ENCODE data around the gene FBXL14. TPM values are rescaled to one million over a fixed set of nuclear protein-coding genes. Genes with fewer than 3 reads are reported as not detected.

Gene FBXL14
- total RNA-seq, 3 donors from 2014 or later (not counting 1 experiment from before 2014, with no cell fraction given) = 18.7 to 24.9 (median 22.8) TPM

GRCh38 chr12:1634149-1634548 is 39.8 kb upstream of the FBXL14 start:
- Mint-ChIP-seq H3K36me3 (no peaks in the 10 kb centered on the region), H3K4me1 (peaks cover 2 to 16% of the 10 kb centered on the region in 2 donors), H3K4me3 (no peak overlapping the region), H3K27me3 (ENCODE audit: low read depth in 2 of 2) (peaks cover 38 to 59% of the 10 kb centered on the region in 2 donors), H3K27ac (no peak overlapping the region), H3K9me3 (no peaks in the 10 kb centered on the region)
- H3K9me3 ChIP-seq (ENCODE audit: control insufficient read depth, insufficient read depth, low read length) = no peaks in the 10 kb centered on the region
- peaks cover 22% of the 10 kb centered on the region for H3K27me3 ChIP-seq (ENCODE audit: control insufficient read depth, insufficient read depth, low read length)
- ATAC-seq = no peak
- WGBS (ENCODE audit: insufficient coverage) = 74% methylated on average over 7 of the region's 7 CpGs
- no peaks in the 10 kb centered on the region for H3K36me3 ChIP-seq (ENCODE audit: control insufficient read depth, insufficient read depth, low read length)
- TF ChIP-seq, protein P1, sequence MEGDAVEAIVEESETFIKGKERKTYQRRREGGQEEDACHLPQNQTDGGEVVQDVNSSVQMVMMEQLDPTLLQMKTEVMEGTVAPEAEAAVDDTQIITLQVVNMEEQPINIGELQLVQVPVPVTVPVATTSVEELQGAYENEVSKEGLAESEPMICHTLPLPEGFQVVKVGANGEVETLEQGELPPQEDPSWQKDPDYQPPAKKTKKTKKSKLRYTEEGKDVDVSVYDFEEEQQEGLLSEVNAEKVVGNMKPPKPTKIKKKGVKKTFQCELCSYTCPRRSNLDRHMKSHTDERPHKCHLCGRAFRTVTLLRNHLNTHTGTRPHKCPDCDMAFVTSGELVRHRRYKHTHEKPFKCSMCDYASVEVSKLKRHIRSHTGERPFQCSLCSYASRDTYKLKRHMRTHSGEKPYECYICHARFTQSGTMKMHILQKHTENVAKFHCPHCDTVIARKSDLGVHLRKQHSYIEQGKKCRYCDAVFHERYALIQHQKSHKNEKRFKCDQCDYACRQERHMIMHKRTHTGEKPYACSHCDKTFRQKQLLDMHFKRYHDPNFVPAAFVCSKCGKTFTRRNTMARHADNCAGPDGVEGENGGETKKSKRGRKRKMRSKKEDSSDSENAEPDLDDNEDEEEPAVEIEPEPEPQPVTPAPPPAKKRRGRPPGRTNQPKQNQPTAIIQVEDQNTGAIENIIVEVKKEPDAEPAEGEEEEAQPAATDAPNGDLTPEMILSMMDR (IDR thresholded peaks at IDR 0.05) = no peak
- H3K4me3 ChIP-seq (ENCODE audit: low read length) = no peak overlapping the region
- intact Hi-C loops (cut with micrococcal nuclease) = loop anchor here (1.0 kb wide), 2 partner anchors 157 to 306 kb away; no protein-coding TSS in a partner anchor
- DNase-seq = no peak
- H3K27ac ChIP-seq (ENCODE audit: low read length) = no peak overlapping the region
- peaks cover 18% of the 10 kb centered on the region for H3K4me1 ChIP-seq (ENCODE audit: control insufficient read depth, insufficient read depth, low read length)

- Histone ChIP-seq H3K27me3 (ENCODE audit: control insufficient read depth, insufficient read depth, low read length) (peaks cover 28% of the 10 kb centered on the region), H3K36me3 (ENCODE audit: control insufficient read depth, insufficient read depth, low read length) (no peaks in the 10 kb centered on the region), H3K4me3 (ENCODE audit: low read length) (no peak overlapping the region), H3K4me1 (ENCODE audit: control insufficient read depth, insufficient read depth, low read length) (peaks cover 18% of the 10 kb centered on the region), H3K9me3 (ENCODE audit: control insufficient read depth, insufficient read depth, low read length) (no peaks in the 10 kb centered on the region), H3K27ac (ENCODE audit: low read length) (no peak overlapping the region)
- H3K36me3 Mint-ChIP-seq = no peaks in the 10 kb centered on the region
- no peak for ATAC-seq
- TF ChIP-seq, protein P1 (IDR thresholded peaks at IDR 0.05) = no peak
- H3K4me3 Mint-ChIP-seq = no peak overlapping the region
- no CpG with 5 or more reads among the region's 3 CpGs for WGBS (ENCODE audit: insufficient coverage)
- intact Hi-C loops (cut with micrococcal nuclease) = no loop called here
- no peak for DNase-seq
- H3K27me3 Mint-ChIP-seq (ENCODE audit: low read depth in 2 of 2) = peaks cover 45 to 65% of the 10 kb centered on the region in 2 donors
- no peaks in the 10 kb centered on the region for H3K9me3 Mint-ChIP-seq
- H3K27ac Mint-ChIP-seq = no peak overlapping the region
- peaks cover 4 to 22% of the 10 kb centered on the region in 2 donors for H3K4me1 Mint-ChIP-seq
Measured at GRCh38 chr12:1633459-1633858, 39.1 kb upstream of the FBXL14 start.

GRCh38 chr12:1632702-1633101 is 38.3 kb upstream of the FBXL14 start:
- TF ChIP-seq, protein P1 (IDR thresholded peaks at IDR 0.05) = no peak
- ATAC-seq = no peak
- DNase-seq = no peak
- Histone ChIP-seq H3K4me3 (ENCODE audit: low read length) (no peak overlapping the region), H3K27me3 (ENCODE audit: control insufficient read depth, insufficient read depth, low read length) (peaks cover 30% of the 10 kb centered on the region), H3K9me3 (ENCODE audit: control insufficient read depth, insufficient read depth, low read length) (no peaks in the 10 kb centered on the region), H3K36me3 (ENCODE audit: control insufficient read depth, insufficient read depth, low read length) (no peaks in the 10 kb centered on the region), H3K4me1 (ENCODE audit: control insufficient read depth, insufficient read depth, low read length) (peaks cover 18% of the 10 kb centered on the region), H3K27ac (ENCODE audit: low read length) (no peak overlapping the region)
- no peak overlapping the region for H3K4me3 Mint-ChIP-seq
- peaks cover 46 to 68% of the 10 kb centered on the region in 2 donors for H3K27me3 Mint-ChIP-seq (ENCODE audit: low read depth in 2 of 2)
- H3K27ac Mint-ChIP-seq = no peak overlapping the region
- 83% methylated on average over 14 of the region's 14 CpGs for WGBS (ENCODE audit: insufficient coverage)
- H3K36me3 Mint-ChIP-seq = no peaks in the 10 kb centered on the region
- intact Hi-C loops (cut with micrococcal nuclease) = no loop called here
- H3K9me3 Mint-ChIP-seq = no peaks in the 10 kb centered on the region
- peaks cover 4 to 22% of the 10 kb centered on the region in 2 donors for H3K4me1 Mint-ChIP-seq
